ENCODE results near the gene SEMA6A. TPM values are rescaled to one million over a fixed set of nuclear protein-coding genes. Genes with fewer than 3 reads are reported as not detected.

SEMA6A gene
- polyA plus RNA-seq, 10 donors: 32.9 to 60.2 (median 50.4) TPM

- DNase-seq: no peak
These were observed 164.2 kb downstream of the SEMA6A start for GRCh38 chr5:116410336-116410890.

GRCh38 chr5:116409591-116410296 lies 164.9 kb downstream of the SEMA6A start:
- DNase-seq: no peak

GRCh38 chr5:116406306-116407041 lies 168.1 kb downstream of the SEMA6A start:
- DNase-seq: no peak

GRCh38 chr5:116404792-116405191 lies 169.8 kb downstream of the SEMA6A start:
- no peak for DNase-seq

GRCh38 chr5:116404016-116404415 lies 170.6 kb downstream of the SEMA6A start:
- DNase-seq: no peak

GRCh38 chr5:116402235-116402634 lies 172.4 kb downstream of the SEMA6A start:
- no peak for DNase-seq

GRCh38 chr5:116401576-116401975 lies 173.0 kb downstream of the SEMA6A start:
- no peak for DNase-seq

- DNase-seq: no peak
These were observed 178.0 kb downstream of the SEMA6A start for GRCh38 chr5:116396476-116397099.

- no peak for DNase-seq
These were observed 178.9 kb downstream of the SEMA6A start for GRCh38 chr5:116395631-116396203.

- DNase-seq: peak in 1 of 3 donors; percentile 45
These were observed 179.4 kb downstream of the SEMA6A start for GRCh38 chr5:116395226-116395625.

GRCh38 chr5:116394186-116394867 lies 180.3 kb downstream of the SEMA6A start:
- DNase-seq: no peak
